Lung (tissue), 12 donors: ENCODE results near the gene NEURL1B. TPM values are rescaled to one million over a fixed set of nuclear protein-coding genes. Genes with fewer than 3 reads are reported as not detected.

Experiments
- ATAC-seq: fragments of 200-7000 bp; cut with Tn5 transposase; one replicate; pipeline ENCODE4 v1.9.1; 2020; ENCODE audit warnings: moderate number of reproducible peaks; ENCODE audit not compliant: insufficient read depth, low FRiP score
- DNase-seq, 3 donors: peaks; one replicate each; pipeline ENCODE4 v3.0.0-alpha.2; 2013 to 2017
- H3K27ac ChIP-seq, 2 donors: one replicate each; pipeline ENCODE4 v1.5.1; 2013; ENCODE audit warnings: mild to moderate bottlenecking in 2 of 2, moderate library complexity in 2 of 2, control low read depth in 1 of 2, inconsistent platforms in 1 of 2, low read depth in 1 of 2, low read length in 1 of 2
- H3K27me3 ChIP-seq, 3 donors: one replicate each; pipeline ENCODE4 v1.5.1; 2013; ENCODE audit warnings: low read length in 2 of 3; ENCODE audit not compliant: control insufficient read depth in 3 of 3, insufficient read depth in 3 of 3
- H3K36me3 ChIP-seq, 4 donors: one replicate each; pipeline ENCODE4 v1.5.1; 2013; ENCODE audit warnings: low read length in 4 of 4, mild to moderate bottlenecking in 1 of 4, moderate library complexity in 1 of 4; ENCODE audit not compliant: control insufficient read depth in 4 of 4, insufficient read depth in 4 of 4
- H3K4me1 ChIP-seq, 5 donors: one replicate each; pipeline ENCODE4 v1.5.1; 2013; ENCODE audit warnings: low read length in 5 of 5, mild to moderate bottlenecking in 2 of 5, moderate library complexity in 1 of 5; ENCODE audit not compliant: control insufficient read depth in 5 of 5, insufficient read depth in 5 of 5
- H3K4me3 ChIP-seq: one replicate; pipeline ENCODE4 v1.5.1; 2013; ENCODE audit warnings: mild to moderate bottlenecking, control low read depth, moderate library complexity
- H3K9ac ChIP-seq, 2 donors: one replicate each; pipeline ENCODE4 v1.5.1; 2013; ENCODE audit warnings: low read length in 2 of 2, control low read depth in 1 of 2; ENCODE audit not compliant: insufficient read depth in 1 of 2
- H3K9me3 ChIP-seq, 4 donors: one replicate each; pipeline ENCODE4 v1.5.1; 2013; ENCODE audit warnings: low read length in 3 of 4, mild to moderate bottlenecking in 1 of 4, moderate library complexity in 1 of 4; ENCODE audit not compliant: control insufficient read depth in 4 of 4, insufficient read depth in 3 of 4
- CTCF ChIP-seq: IDR thresholded peaks from 2 replicates; pipeline ENCODE4 v1.5.1; 2012; ENCODE audit warnings: mild to moderate bottlenecking; ENCODE audit errors: control extremely low read depth, extremely low read depth
- WGBS, 2 donors: extraction: QIAGEN DNeasy Blood & Tissue Kit; methylation state at CpG; one replicate each; pipeline ENCODE4 v1.1.7; 2013; 5-methylcytosine and 5-hydroxymethylcytosine counted together
- polyA plus RNA-seq, 2 donors: library from polyadenylated mRNA; stranded (reverse); fragments of 200-250 nt; gene quantifications; one replicate each; pipeline ENCODE4 v1.2.1, GENCODE V29; 2013
- total RNA-seq, 2 donors: library from RNA; depleted of rRNA in 1 of 2; stranded (reverse); fragments of >200 nt in 1 of 2; gene quantifications; one replicate each; pipeline ENCODE4 v1.2.1, GENCODE V29; 2014 to 2021
- donor health status: control.
- donor health status: control.
- donor health status: Bipolar disorder and iron deficiency.
- donor health status: healthy.
- donor health status: DM: yes; HTN: yes; CAD: no.

The NEURL1B gene
- total and polyA plus RNA-seq, 4 donors: 5.1 to 26.4 (median 11.8) TPM

- DNase-seq: no peak
- Histone ChIP-seq H3K27ac (no peak overlapping the region), H3K4me3 (no peak overlapping the region), H3K9ac (no peak overlapping the region), H3K4me1 (peaks cover 0 to 37% (median 10%) of the 10 kb centered on the region in 5 donors), H3K9me3 (no peaks in the 10 kb centered on the region), H3K27me3 (no peaks in the 10 kb centered on the region), H3K36me3 (peaks cover 0 to 9% (median 6%) of the 10 kb centered on the region in 4 donors)
- 82 to 85% methylated on average over 45 of the region's 45 CpGs for WGBS, 2 donors
- ATAC-seq: no peak
- no peak for TF ChIP-seq CTCF
These were observed 28.4 kb downstream of the NEURL1B start for GRCh38 chr5:172669386-172670004.

GRCh38 chr5:172670005-172670402 is 28.9 kb downstream of the NEURL1B start:
- 86 to 91% methylated on average over 51 of the region's 51 CpGs for WGBS, 2 donors
- no peak for TF ChIP-seq CTCF
- H3K4me1 ChIP-seq: peaks cover 0 to 32% (median 8%) of the 10 kb centered on the region in 5 donors
- no peaks in the 10 kb centered on the region for H3K27me3 ChIP-seq
- no peak overlapping the region for H3K27ac ChIP-seq
- DNase-seq (no peak), ATAC-seq (no peak)
- H3K9me3 ChIP-seq: no peaks in the 10 kb centered on the region
- H3K4me3 ChIP-seq: no peak overlapping the region
- peaks cover 0 to 9% (median 6%) of the 10 kb centered on the region in 4 donors for H3K36me3 ChIP-seq
- H3K9ac ChIP-seq: no peak overlapping the region

GRCh38 chr5:172670444-172670843 is 29.4 kb downstream of the NEURL1B start:
- DNase-seq: no peak
- Histone ChIP-seq H3K4me3 (no peak overlapping the region), H3K27ac (no peak overlapping the region), H3K9me3 (no peaks in the 10 kb centered on the region), H3K9ac (no peak overlapping the region), H3K4me1 (peaks cover 0 to 27% (median 5%) of the 10 kb centered on the region in 5 donors), H3K36me3 (peaks cover 0 to 9% (median 6%) of the 10 kb centered on the region in 4 donors), H3K27me3 (no peaks in the 10 kb centered on the region)
- no peak for TF ChIP-seq CTCF
- no peak for ATAC-seq
- 96% methylated on average over 9 of the region's 9 CpGs for WGBS, 2 donors

- Histone ChIP-seq H3K4me3 (no peak overlapping the region), H3K9me3 (no peaks in the 10 kb centered on the region), H3K27me3 (no peaks in the 10 kb centered on the region), H3K36me3 (peaks cover 0 to 9% (median 6%) of the 10 kb centered on the region in 4 donors), H3K27ac (no peak overlapping the region), H3K4me1 (peaks cover 0 to 21% (median 5%) of the 10 kb centered on the region in 5 donors), H3K9ac (no peak overlapping the region)
- ATAC-seq (no peak), DNase-seq (no peak)
- WGBS, 2 donors: 88 to 90% methylated on average over 5 of the region's 5 CpGs
- TF ChIP-seq CTCF: no peak
These were observed 30.0 kb downstream of the NEURL1B start for GRCh38 chr5:172671091-172671490.
